Left ventricle myocardium inferior (tissue), 1 donor: ENCODE data around the gene PBX4. TPM values are rescaled to one million over a fixed set of nuclear protein-coding genes. Genes with fewer than 3 reads are reported as not detected.

Source experiments
- DNase-seq: peaks from one replicate; pipeline ENCODE4 v3.0.0-alpha.2; 2020
- H3K27ac ChIP-seq: fragments of 200-600 bp; replicated peaks from 2 replicates; pipeline ENCODE4 v1.8.0; 2021
- H3K27me3 ChIP-seq: fragments of 200-600 bp; 2 replicates; pipeline ENCODE4 v1.8.0; 2021; ENCODE audit warnings: low read depth
- H3K36me3 ChIP-seq: fragments of 200-600 bp; 2 replicates; pipeline ENCODE4 v1.8.0; 2021
- H3K4me1 ChIP-seq: fragments of 200-600 bp; 2 replicates; pipeline ENCODE4 v1.8.0; 2021
- H3K4me3 ChIP-seq: fragments of 200-600 bp; 2 replicates; pipeline ENCODE4 v1.8.0; 2021; ENCODE audit warnings: mild to moderate bottlenecking, moderate library complexity
- H3K9me3 ChIP-seq: fragments of 200-600 bp; replicated peaks from 2 replicates; pipeline ENCODE4 v1.8.0; 2021
- intact Hi-C: fragments of 100-400 bp; cut with micrococcal nuclease; formaldehyde crosslinking; loops from one replicate; pipeline ENCODE4 v1.11.0; 2022
- total RNA-seq: library from RNA; stranded (reverse); fragmentation: NEBNext Ultra II Directional; extraction: Animal tissue kit (Norgen Biotek cat#: 25700); gene quantifications from one replicate; pipeline ENCODE4 v1.2.1, GENCODE V29; 2021
- TF ChIP-seq, protein P1 (sequence below): fragments of 200-600 bp; IDR thresholded peaks from 2 replicates; pipeline ENCODE4 v1.8.0; 2021; ENCODE audit warnings: antibody characterized with exemption, mild to moderate bottlenecking, borderline replicate concordance
- donor health status: DM: no; HTN: yes; CAD: no; lungs with severe emphysema.

The PBX4 gene
- total RNA-seq, 1 donor from 2014 or later: not detected

DNA sequence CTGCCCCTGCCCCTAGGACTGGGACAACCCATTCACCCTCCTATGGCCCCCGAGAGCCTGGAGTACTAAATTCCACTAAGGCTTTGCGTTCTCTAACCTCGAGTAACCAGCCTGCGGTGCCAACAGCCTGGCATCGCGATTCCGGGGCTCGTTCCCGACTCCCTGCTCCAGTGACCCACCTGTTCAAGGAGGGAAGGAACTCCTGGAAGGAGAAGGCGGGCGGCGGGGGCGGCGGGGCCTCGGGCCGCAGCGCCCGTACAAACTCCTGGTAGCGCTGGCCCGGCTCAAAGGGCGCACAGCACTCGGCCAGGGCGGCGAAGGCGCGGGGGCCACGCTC, 18.7 kb upstream of the PBX4 start:
- H3K4me1 ChIP-seq: no peaks in the 10 kb centered on the region
- no peak overlapping the region for H3K4me3 ChIP-seq
- no peak overlapping the region for H3K27ac ChIP-seq
- DNase-seq: no peak
- H3K27me3 ChIP-seq: peaks cover 11% of the 10 kb centered on the region
- H3K36me3 ChIP-seq: peaks cover 11% of the 10 kb centered on the region
- no peaks in the 10 kb centered on the region for H3K9me3 ChIP-seq
- TF ChIP-seq, protein P1, sequence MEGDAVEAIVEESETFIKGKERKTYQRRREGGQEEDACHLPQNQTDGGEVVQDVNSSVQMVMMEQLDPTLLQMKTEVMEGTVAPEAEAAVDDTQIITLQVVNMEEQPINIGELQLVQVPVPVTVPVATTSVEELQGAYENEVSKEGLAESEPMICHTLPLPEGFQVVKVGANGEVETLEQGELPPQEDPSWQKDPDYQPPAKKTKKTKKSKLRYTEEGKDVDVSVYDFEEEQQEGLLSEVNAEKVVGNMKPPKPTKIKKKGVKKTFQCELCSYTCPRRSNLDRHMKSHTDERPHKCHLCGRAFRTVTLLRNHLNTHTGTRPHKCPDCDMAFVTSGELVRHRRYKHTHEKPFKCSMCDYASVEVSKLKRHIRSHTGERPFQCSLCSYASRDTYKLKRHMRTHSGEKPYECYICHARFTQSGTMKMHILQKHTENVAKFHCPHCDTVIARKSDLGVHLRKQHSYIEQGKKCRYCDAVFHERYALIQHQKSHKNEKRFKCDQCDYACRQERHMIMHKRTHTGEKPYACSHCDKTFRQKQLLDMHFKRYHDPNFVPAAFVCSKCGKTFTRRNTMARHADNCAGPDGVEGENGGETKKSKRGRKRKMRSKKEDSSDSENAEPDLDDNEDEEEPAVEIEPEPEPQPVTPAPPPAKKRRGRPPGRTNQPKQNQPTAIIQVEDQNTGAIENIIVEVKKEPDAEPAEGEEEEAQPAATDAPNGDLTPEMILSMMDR: no peak
- intact Hi-C loops: no loop called here

DNA sequence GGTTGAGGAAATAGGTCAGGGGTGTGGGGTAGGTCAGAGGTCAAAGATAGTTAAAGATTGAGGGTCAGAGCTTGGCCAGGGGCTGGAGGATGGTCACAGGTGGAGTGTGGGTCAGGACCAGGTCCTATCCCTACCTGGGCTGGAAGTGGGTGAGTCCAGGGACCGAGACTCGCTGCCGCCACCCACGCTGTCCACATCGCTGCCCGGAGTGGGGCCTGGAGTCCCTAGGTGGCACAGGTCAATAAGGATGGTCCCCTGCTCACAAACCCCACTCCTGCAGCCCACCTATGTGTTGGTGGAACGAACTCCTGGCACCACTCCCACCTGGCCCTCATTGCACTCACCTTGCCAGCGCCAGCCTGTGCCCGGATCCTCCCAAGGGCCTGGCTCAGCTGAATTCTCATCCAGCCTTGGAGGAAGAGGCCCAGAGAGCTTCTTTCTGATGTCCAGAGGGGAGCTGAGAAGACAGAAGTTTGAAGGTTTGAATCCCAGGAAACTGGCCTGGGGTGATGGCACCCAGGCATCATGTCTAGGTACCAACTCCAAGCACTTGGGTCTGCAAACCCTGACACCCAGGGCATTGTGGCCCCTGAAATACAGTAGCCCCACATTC, 18.2 kb upstream of the PBX4 start:
- Histone ChIP-seq H3K36me3 (peaks cover 11% of the 10 kb centered on the region), H3K4me1 (no peaks in the 10 kb centered on the region), H3K27ac (no peak overlapping the region), H3K9me3 (no peaks in the 10 kb centered on the region), H3K4me3 (no peak overlapping the region), H3K27me3 (peaks cover 11% of the 10 kb centered on the region)
- TF ChIP-seq, protein P1: no peak
- intact Hi-C loops: no loop called here
- DNase-seq: no peak

DNA sequence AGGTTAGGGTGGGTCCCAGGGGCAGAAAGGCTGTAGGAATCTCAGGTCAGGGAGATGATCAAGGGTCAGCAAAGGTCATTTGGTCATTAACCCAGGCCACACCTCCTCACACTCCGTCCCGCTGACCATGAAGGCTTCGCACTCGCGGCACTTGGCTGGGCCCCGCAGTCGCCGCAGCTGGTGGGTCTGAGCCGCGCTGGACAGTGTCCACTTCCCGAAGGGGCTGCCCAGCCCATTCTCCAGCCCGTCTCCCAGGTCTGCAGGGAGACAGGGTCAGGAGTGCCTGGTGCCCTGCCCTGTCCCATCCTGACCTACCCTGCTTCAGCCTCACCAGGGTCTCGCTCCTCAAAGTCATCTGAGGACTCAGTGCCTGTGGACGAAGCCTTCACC, 16.8 kb upstream of the PBX4 start:
- TF ChIP-seq, protein P1: no peak
- intact Hi-C loops: no loop called here
- H3K9me3 ChIP-seq: no peaks in the 10 kb centered on the region

DNA sequence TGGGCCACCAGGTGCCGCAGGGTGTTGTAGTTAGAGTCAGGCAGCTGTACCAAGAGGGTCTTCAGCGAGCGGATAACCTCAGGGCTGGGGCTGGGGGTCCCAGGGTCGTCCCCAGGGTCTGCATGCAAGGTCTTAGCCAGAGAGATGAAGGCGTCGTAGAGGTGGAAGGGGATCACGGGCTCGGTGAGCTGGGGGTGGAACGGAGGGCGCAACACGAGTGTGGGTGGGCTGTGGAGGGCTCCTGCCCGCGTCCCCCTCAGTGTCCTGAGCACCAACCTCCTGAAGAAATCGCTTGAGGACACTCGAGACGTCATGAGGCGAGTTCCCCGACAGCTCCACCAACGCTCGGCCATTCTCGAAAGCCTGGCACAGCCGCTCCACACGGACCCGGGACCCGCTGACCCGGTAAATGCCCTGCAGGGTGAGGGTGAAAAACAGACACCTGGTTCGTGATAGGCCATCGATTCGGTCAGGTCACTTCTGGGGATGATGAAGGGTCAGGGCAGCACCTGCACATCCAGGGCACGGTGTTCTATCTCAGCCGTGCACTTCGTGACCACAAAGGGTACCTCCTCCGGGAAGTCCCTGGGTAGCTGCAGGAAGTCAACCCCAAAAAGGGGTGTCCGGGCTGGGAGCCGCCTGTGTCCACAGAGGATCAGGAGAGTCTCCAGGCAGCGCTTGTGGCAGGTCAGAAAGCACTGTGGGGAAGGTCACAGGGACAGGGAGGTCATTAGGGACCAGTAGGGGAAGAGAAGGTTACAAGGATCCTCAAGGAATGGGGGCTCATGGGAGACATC, 16.2 kb upstream of the PBX4 start:
- H3K4me3 ChIP-seq: no peak overlapping the region
- H3K27me3 ChIP-seq: peaks cover 11% of the 10 kb centered on the region
- no peaks in the 10 kb centered on the region for H3K9me3 ChIP-seq
- DNase-seq: no peak
- H3K36me3 ChIP-seq: peaks cover 11% of the 10 kb centered on the region
- intact Hi-C loops: no loop called here
- TF ChIP-seq, protein P1: no peak
- no peaks in the 10 kb centered on the region for H3K4me1 ChIP-seq
- no peak overlapping the region for H3K27ac ChIP-seq

More for the DNA sequence above, 16.8 kb upstream of the PBX4 start:
- Histone ChIP-seq H3K27me3 (peaks cover 11% of the 10 kb centered on the region), H3K27ac (no peak overlapping the region), H3K36me3 (peaks cover 11% of the 10 kb centered on the region), H3K4me3 (no peak overlapping the region), H3K4me1 (no peaks in the 10 kb centered on the region)
- no peak for DNase-seq

DNA sequence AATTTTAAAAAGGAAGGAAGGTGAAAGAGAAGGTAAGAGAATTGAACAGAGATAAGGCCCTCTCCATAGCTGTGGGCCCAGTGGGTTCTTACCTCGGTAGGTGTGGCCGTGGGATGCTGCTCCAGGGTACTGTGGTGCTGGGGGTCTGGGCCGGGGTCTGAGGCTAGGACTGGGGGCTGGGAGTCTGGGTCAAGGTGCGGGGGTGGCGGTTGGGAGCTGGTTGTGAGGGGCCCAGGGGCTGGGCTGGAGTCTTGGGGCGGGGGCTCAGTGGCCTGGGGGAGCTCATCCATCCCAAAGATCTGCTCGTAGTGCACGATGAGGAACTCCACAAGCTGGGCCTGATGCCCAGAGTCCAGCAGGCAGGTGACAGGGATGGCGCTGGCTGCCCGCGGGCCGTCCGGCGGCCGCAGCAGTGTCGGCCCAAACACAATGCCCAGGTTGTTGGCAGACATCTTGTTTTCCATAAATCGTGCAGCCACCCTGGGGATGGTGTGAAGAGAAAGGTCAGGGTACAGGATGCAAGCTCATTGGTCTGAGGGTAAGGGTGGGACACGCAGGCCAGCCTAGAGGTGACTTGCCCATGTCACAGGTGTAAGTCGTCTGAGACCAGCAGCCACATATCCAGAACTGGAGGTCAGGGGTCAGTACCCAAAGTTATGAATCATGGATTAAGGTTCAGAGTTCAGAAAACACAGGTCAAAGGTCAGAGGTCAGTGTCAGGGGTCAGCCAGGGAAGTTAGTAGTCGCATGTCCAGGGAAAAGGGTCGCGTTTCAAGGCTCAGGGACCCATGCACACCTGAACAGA, 15.4 kb upstream of the PBX4 start:
- Histone ChIP-seq H3K27me3 (peaks cover 11% of the 10 kb centered on the region), H3K9me3 (no peaks in the 10 kb centered on the region), H3K27ac (no peak overlapping the region), H3K36me3 (peaks cover 11% of the 10 kb centered on the region), H3K4me1 (no peaks in the 10 kb centered on the region), H3K4me3 (no peak overlapping the region)
- no peak for DNase-seq
- TF ChIP-seq, protein P1: no peak
- intact Hi-C loops: no loop called here
